Measurements from ENCODE around the gene ROCK2. TPM values are rescaled to one million over a fixed set of nuclear protein-coding genes. Genes with fewer than 3 reads are reported as not detected.

Gene ROCK2
- total RNA-seq, 1 donor from 2014 or later: 36.1 TPM

DNA sequence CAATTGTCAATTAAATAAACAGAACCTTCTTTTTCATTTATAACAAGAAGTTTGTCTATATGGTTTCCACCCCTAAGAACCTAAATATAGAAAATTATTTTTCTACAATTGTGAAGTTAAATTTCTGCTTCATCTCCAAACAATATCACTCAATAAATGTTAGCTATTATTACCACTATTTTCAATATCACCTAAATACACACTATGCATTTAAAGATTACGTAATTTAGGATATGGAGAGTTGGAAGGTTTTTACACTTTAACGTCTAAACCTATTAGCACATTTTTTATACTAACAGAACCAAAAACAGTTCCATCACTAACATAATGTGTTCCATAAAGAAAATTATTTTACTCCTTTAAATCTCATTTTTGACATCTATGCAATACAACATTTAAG is 48.0 kb downstream of the ROCK2 start:
- H3K27ac Mint-ChIP-seq: no peak overlapping the region

DNA sequence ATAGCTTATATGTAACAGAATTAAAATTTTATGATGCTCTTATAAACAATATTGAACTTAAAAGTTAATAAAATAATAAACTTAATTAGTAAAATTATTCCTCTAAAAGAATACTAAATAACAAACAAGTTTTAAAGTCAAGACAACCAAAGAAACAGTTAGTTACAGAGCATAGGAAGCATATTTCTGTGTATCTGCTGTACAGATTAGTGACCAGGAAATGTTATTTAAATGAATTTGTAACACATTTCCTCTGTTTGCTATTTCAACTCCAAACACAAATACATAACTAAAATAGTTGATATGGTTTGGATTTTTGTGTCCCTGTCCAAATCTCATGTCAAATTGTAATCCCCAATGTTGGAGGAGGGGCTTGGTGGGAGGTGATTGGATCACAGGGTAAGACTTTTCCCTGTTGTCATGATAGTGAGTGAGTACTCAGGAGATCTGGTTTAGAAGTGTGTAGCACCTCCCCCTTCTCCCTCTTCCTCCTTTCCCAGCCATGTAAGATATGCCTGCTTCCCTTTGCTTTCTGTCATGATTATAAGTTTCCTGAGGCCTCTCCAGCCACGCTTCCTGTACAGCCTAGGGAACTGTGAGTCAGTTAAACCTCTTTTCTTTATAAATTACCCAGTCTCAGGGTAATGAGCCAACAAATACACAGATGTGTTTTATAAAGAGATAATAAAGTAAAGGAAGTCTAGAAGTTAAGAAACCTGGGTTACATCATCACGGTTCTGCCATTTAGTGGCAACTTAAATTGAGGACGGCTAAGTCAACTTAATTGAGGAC is 51.8 kb downstream of the ROCK2 start:
- Mint-ChIP-seq H3K36me3 (peaks cover 8% of the 10 kb centered on the region), H3K27ac (no peak overlapping the region), H3K27me3 (ENCODE audit: insufficient read depth, low read depth) (no peaks in the 10 kb centered on the region), H3K9me3 (no peaks in the 10 kb centered on the region), H3K4me1 (peaks cover 14% of the 10 kb centered on the region), H3K4me3 (no peak overlapping the region)
- Histone ChIP-seq H3F3A (ENCODE audit: low read depth) (peaks cover 10% of the 10 kb centered on the region), H4K20me1 (ENCODE audit: low read depth) (peaks cover 33% of the 10 kb centered on the region), H3K9ac (no peak overlapping the region), H2AFZ (replicated peaks) (no peak overlapping the region), H3K36me3 (no peaks in the 10 kb centered on the region), H3K27ac (peak overlapping the region; percentile 56), H3K79me2 (ENCODE audit: low read depth) (peaks cover 98% of the 10 kb centered on the region), H3K4me2 (no peak overlapping the region), H3K4me1 (peaks cover 17% of the 10 kb centered on the region), H3K27me3 (no peaks in the 10 kb centered on the region), H3K9me3 (ENCODE audit: low read depth) (no peaks in the 10 kb centered on the region), H3K4me3 (no peak overlapping the region)
- no peak for TF ChIP-seq EZH2phosphoT487 (IDR thresholded peaks at IDR 0.05)
- no peak for TF ChIP-seq CTCF (IDR thresholded peaks at IDR 0.05)
- TF ChIP-seq EZH2 (IDR thresholded peaks at IDR 0.05): no peak
- peak; percentile 10 for DNase-seq (ENCODE audit: low spot score)

More for the DNA sequence above, 48.0 kb downstream of the ROCK2 start:
- DNase-seq (ENCODE audit: low spot score): no peak
- Mint-ChIP-seq H3K36me3 (peaks cover 8% of the 10 kb centered on the region), H3K27me3 (ENCODE audit: insufficient read depth, low read depth) (no peaks in the 10 kb centered on the region), H3K4me3 (no peak overlapping the region), H3K9me3 (peaks cover 3% of the 10 kb centered on the region), H3K4me1 (peaks cover 5% of the 10 kb centered on the region)
- H3K27ac ChIP-seq: no peak overlapping the region
- no peak overlapping the region for H3K4me2 ChIP-seq
- no peaks in the 10 kb centered on the region for H3K9me3 ChIP-seq (ENCODE audit: low read depth)
- no peak overlapping the region for H3K4me3 ChIP-seq
- H3K27me3 ChIP-seq: no peaks in the 10 kb centered on the region
- H3F3A ChIP-seq (ENCODE audit: low read depth): peaks cover 10% of the 10 kb centered on the region
- H4K20me1 ChIP-seq (ENCODE audit: low read depth): peaks cover 7% of the 10 kb centered on the region
- no peak overlapping the region for H3K9ac ChIP-seq
- H3K79me2 ChIP-seq (ENCODE audit: low read depth): peaks cover 96% of the 10 kb centered on the region
- no peaks in the 10 kb centered on the region for H3K36me3 ChIP-seq
- H2AFZ ChIP-seq (replicated peaks): no peak overlapping the region
- peaks cover 9% of the 10 kb centered on the region for H3K4me1 ChIP-seq
- TF ChIP-seq EZH2 (IDR thresholded peaks at IDR 0.05): no peak
- TF ChIP-seq CTCF (IDR thresholded peaks at IDR 0.05): no peak
- TF ChIP-seq EZH2phosphoT487 (IDR thresholded peaks at IDR 0.05): no peak

DNA sequence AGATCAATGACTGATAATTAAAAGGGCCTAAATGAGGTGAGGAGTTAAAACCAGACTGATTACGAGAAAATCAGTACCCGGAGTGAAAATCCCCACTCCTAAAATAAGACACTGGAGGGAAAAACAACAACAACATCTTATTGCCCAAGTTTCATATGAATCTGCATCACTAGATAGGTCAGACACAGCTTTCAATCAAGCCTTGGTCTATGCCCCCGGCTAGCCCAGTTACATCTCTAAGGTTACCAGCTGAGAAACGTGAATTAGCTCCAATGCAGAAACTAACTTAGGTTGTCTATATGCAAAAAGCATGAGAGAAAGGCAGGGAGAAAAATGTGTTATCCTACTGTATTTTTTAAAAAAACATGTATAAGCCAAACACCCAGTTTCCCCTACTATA is 53.7 kb downstream of the ROCK2 start:
- Histone ChIP-seq H3K27me3 (no peaks in the 10 kb centered on the region), H3K9ac (no peak overlapping the region), H3K9me3 (ENCODE audit: low read depth) (no peaks in the 10 kb centered on the region), H3K4me2 (no peak overlapping the region), H3K27ac (no peak overlapping the region), H3F3A (ENCODE audit: low read depth) (peaks cover 10% of the 10 kb centered on the region), H3K36me3 (no peaks in the 10 kb centered on the region), H3K79me2 (ENCODE audit: low read depth) (peaks cover 91% of the 10 kb centered on the region), H2AFZ (replicated peaks) (no peak overlapping the region), H4K20me1 (ENCODE audit: low read depth) (peaks cover 33% of the 10 kb centered on the region), H3K4me1 (peaks cover 17% of the 10 kb centered on the region), H3K4me3 (no peak overlapping the region)
- peaks cover 14% of the 10 kb centered on the region for H3K4me1 Mint-ChIP-seq
- no peak overlapping the region for H3K4me3 Mint-ChIP-seq
- H3K36me3 Mint-ChIP-seq: peaks cover 13% of the 10 kb centered on the region
- TF ChIP-seq CTCF (IDR thresholded peaks at IDR 0.05) (no peak), EZH2 (IDR thresholded peaks at IDR 0.05) (no peak), EZH2phosphoT487 (IDR thresholded peaks at IDR 0.05) (no peak)
- H3K27ac Mint-ChIP-seq: no peak overlapping the region
- H3K27me3 Mint-ChIP-seq (ENCODE audit: insufficient read depth, low read depth): no peaks in the 10 kb centered on the region
- peaks cover 3% of the 10 kb centered on the region for H3K9me3 Mint-ChIP-seq
- no peak for DNase-seq (ENCODE audit: low spot score)

Data from neural progenitor cell (in vitro differentiated cells).